HG03159 (cell line): ENCODE data around the gene GNG12.

Experiments used
- ATAC-seq: cut with Tn5 transposase; IDR thresholded peaks from one replicate; pipeline ENCODE4 v1.9.1; 2021; ENCODE audit warnings: mild to moderate bottlenecking, moderate library complexity; ENCODE audit not compliant: unreplicated experiment

GNG12 gene

DNA sequence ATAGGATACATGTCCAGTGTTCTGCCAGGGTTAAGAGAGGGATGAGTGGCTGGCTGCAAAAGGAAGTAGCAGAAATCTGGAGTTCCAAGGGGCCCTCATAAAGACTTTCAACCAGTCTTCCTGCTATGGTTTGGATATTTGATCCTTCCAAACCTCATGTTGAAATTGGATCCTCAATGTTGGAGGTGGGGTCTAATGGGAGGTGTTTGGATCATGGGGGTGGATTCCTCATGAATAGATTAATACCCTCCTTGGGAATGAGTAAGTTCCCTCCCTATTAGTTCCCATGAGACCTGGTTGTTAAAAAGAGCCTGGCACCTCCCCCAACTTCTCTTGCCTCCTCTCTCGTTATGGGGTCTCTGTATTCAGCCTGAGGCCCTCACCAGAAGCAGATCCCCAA is 10.1 kb upstream of the GNG12 start:
- ATAC-seq = no peak

DNA sequence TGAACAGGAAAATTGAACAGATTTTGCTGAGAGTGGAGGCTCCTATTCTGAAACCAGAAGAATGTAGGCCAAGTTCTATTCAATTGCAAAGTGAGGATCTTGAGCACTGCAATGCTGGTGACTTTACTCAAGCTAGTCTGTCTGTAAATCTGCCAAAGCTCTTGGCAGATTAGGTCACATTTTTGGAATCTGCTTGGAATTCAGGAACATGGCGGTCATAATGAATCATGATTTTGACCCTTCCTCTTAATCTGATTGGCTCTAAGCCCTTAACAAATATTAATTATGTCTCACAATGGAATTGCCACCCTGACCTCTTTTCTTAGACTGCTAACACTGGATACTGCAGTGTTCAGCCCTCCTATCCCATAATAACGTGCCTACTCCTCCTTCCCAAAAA is 7.2 kb upstream of the GNG12 start:
- ATAC-seq = no peak

DNA sequence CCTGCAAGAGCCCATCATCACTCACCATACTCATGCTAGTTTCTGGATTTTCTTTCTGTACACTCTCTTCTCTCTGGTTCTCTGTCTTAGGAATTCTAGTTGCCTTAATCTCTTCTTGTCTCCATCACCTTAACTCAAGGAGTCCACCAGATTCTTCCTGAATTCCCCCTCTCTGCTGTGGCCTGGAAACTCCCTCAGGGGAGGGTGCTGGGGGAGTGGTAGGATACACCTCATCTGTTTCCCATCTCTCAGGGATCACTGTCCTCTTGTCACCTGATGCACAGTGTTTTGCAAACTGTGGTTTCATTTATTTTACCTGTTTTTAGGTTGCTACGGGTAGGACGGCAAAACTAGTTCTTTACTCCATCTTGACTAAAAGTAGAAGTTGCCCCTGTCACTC is 6.6 kb upstream of the GNG12 start:
- ATAC-seq = no peak

DNA sequence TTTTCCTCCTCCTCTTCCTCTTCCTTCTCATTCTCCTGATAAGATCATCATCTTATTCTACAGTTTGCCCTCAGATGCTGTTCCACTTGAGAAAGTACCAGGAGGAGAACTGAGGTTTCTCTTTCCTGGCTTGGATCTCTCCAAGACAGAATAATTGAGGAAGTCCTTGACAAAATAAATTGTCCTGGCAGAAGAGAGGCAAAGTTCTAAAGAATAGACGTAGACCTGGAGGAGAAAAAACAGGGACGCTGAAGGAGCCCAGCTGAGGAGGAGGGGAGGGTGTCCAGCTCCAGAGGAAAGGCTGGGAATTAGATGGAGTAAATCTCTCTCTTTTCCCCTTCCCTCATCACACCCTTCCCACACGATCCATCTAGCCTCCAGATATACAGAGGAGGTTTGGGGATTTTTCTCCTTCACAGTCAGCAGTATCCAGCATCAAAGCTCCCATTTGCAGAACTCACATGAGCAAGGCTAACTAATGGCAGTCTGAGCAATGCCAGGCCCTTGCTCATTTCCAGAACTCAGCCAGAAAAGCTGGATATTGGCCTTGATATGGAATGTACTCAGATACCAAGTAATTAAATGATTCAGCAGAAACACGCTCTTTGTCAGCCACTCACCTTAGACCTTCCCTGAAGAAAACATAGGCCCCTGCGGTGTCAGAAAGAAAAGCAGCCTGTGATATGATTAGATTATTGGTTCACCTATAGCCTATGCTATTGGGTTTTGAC is 5.1 kb upstream of the GNG12 start:
- ATAC-seq = no peak

DNA sequence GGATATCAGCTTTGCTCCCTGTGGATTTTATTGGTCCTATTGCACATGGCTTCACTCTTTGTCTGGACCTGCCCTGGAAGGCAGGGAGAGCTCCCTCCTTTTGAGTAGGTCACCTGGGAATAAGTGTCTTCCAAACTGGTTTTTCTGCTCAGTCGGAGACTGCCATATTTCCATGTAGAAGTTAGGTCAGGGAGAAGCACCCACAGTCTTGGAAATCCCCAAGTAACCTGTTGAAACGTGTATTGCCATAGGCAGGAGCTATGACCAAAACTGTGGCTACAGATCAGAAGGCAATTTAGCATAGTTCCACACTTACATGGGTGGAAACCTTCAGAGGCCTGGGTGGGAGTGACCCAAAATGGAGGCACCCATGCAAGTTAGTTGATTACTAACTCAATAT is 3.5 kb upstream of the GNG12 start:
- no peak for ATAC-seq

DNA sequence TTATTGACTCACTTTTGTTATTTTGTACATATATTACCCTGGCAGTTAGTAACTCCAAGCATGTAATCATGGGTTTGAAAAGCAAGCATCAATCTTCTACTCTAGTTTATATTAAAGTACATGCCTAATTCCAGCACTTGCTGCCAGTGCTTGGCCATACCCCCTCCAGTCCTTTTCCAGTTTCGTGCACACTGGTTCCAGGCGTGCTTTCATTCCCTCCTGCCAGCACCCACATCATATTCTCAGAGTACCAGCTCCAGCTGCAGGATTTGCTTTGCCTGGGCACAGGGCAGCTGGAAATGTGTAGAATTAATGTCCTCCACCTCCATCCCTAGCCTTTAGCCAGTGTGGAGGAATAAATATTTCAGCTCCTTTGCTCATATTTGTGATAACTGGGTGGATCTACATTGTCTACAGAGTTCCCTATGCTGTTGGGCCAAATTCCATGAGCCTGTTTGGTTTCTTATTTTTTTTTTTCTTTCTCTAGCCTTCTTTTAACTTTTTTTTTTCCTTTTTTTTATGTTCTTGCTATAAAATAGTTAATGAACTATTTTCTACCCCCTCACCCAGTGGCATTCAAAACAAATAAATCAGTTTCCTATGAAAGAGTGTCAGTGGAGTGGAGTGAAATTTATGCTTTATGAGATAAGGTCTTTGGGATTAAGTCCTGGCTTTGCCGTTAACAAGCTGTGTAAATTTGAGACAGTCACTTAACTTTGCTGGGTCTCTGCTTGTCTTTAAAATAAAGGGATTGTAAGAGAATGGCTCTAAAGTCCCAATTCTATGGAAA is 2.6 kb upstream of the GNG12 start:
- no peak for ATAC-seq

DNA sequence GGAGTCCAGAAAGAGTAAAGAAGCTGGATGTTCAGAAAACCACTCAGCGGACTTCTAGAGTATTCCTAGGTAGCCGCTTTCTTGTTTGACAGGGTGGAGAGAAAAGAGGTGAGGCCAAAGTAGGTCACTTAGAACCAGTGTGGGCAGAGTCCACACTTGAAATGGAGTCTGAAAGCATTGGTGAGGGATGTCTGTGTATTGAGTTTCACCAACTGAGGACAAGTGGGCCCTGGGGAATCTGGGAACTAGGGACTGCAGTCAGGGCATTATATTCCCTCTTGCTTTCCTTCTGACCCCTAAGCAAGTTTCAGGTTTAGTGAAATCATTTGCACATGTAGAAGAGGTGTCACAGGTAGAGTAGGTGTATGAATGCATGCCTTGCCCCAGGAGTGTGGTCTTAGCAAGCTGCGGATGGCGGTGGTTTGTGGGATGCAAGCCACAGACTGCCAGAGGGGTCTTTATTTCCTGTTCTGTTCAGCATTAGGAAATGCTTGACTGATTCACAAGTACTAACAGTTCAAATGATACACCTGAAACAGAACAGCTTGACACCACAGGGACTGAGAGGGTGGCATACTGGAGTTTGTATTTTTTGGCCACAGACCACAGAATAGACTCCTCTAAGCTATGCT is 1.1 kb upstream of the GNG12 start:
- ATAC-seq = no peak

DNA sequence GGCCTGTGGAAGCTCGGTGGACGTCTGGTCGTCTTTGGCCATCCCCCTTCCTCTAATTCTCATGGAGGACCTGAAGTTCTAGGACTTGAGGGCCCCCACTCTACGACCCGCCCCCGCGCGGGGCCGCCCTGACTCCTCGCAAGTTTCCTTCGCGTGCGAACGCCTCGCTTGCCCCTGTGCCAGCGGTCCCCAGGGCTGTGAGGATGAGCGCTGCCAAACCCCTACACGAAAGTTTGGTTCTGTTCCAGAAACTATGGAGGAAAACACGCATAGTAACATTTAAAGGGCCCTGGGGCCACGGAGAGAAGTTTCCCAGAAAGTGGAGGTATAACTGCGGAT is 304 bp upstream of the GNG12 start:
- no peak for ATAC-seq

DNA sequence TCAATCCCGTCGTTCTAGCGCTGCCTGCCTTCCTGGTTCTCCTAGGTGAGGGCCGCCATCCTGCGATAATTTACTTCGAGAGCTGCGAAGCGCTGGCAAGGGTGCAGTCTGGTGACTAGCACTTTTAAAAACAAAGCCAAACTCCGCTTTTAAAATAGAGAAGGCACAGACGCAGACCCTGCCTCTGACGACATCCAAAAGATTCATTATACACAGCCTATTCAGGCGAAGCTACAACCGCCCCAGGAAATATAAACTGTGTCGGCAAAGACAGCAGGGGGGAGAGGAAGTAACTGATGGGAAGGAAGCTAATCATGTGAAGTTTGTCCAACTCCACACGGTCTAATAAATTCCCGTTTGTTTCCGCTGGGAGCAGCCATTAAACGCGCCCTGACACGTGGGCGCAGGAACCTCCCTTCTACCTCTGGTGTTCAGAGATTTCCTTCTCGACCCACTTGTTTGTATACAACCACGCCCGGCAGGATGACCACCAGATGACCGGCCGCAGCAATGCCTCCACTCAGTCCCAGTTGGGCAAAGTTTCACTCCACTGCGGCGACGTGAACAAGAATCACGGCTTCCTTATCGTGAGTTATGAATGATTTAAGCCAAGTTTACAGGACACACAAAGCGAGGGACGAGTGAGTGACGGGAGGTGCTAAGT is 1.3 kb downstream of the GNG12 start:
- ATAC-seq = no peak

DNA sequence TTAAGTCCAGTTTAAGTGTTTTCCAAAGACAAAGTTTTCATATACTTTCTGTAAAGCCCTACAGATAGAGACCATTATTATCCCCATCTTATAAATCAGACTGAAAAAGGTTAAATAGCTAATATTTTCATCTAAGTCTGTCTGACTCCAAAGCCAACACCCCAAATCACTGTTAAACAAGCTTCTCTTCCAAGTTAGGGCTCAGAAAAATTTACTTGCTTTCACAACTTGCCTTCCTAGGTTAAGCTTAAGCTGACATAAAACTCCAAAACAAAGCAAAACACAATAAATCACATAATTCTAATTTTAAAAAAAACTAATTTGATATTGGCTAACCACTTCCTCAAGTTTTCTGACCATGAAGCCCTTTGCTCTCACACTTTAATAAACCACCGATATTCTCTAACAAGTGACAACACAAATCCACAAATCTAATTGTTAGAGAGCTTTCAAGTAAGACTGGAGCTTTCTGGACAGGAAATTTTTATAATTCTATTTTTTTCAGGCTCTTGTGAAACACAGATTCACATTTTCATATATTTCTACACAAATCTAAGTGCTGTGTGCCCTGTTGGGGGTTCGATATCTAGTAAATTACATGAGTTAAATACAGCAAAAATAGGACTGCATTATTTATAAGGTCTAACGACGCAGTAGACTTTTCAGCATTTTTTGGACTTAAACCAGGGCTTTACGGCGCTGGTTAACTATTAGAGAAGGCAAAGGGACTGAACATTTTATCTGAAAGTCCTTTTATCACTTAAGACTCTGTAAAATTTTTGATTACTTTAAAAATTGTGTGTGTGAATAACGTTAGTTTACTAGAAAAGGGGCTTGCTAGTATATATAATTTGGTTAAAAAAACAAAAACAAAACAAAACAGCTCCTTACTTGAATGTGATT is 2.1 kb downstream of the GNG12 start:
- no peak for ATAC-seq

DNA sequence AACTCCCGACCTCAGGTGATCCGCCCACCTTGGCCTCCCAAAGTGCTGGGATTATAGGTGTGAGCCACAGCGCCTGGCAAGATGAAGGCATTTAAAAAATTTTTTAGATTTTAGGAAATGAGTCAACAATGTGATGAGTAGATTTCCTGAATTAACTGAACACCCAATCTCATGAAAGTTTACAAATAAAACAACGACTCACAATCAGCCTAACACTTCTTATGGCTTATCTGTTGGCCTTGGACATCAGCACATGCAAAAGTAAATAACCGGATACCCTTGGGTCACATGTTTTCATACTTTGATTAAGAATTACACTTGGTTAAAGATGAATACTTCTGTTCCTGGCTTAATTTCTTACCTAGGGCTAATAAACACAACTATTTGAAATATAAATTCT is 3.0 kb downstream of the GNG12 start:
- ATAC-seq = no peak

DNA sequence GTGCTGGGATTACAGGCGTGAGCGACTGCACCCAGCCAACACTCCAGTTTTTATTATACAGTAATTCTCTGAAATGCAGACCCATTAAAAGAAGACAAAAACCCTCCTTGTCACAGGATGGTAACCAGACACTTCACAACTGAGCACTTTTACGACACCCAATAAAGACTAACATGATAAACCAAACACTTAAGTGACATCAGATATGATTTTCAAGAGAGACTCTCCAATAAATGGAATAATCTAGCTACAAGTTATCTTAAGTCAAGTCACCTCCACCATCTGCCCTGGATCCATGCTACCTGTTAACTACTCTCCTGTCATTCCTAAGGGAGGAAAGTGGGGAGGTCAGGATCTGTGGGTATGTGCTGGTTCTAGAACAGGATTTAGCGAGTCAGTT is 5.6 kb downstream of the GNG12 start:
- no peak for ATAC-seq

DNA sequence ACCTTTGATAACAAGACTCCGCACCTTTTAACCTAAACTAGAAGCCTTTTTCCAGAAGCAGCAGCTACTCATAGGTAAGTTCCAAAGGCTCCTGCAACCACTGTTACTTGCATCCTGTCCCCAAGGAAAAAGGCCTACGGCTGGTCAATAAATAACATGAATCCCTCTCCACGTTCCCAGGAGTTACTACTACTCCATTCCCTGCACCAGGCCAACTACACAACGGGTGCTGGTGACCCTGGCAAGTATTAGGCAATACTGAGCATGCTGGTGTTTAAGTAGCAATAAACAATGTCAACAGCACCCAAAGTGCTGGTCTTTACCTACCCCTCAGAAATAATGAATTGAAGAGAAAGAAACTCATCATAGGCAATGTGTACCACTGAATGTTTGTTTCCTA is 7.7 kb downstream of the GNG12 start:
- ATAC-seq = no peak

DNA sequence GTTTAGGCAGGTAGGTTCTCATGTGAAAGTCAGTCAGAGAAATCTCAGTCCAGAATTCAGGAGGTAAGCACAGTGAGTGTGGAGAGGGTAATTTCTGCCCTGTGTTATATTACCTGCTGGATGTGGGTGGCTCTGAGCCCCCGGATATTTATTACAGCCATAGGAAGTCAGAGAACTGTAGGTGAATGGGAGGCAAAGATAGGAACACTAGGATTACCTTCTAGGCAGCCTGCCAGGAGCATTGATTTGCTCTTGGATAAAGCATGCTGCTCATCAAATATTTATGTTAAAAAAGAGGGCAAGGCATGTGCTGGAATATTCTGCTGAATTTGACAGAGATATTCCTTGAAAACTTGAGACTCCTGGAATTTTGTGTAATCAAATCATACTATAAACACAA is 8.5 kb downstream of the GNG12 start:
- ATAC-seq = no peak

DNA sequence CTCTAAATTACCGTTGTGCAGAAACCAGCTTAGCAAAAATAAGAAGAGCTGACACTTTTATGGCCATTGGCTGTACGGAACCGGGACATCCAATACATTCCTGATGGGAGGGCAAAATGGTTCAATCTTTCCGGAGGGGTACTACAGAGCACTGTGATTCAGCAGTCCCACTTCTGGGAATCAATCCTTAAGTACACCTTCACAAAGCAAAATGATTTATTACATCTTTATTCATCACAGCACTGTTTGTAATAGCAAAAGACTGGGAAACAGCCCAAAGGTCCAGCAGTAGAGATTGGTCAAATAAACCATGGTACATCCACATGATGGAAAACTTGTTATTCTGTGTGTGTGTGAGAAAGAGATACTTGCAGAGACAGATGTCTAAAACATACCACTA is 9.7 kb downstream of the GNG12 start:
- ATAC-seq = no peak

DNA sequence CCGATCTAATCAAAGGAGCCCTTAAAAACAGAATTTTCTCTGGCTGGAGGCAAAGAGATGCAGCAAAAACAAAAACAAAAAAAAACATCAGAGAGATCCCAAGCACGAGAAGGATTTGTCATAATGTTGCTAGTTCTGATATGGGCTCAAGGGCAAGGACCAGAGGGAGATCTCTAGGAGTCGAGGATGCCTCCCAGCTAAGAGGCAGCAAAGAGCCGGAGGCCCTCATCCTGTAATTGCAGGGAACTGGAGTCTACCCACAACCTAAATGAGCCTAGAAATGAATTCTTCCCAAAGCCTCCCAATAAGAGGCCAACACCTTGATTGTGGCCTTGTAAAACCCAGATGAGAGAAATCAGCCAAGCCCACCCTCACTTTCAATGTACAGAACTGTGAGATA is 12.0 kb downstream of the GNG12 start:
- no peak for ATAC-seq

DNA sequence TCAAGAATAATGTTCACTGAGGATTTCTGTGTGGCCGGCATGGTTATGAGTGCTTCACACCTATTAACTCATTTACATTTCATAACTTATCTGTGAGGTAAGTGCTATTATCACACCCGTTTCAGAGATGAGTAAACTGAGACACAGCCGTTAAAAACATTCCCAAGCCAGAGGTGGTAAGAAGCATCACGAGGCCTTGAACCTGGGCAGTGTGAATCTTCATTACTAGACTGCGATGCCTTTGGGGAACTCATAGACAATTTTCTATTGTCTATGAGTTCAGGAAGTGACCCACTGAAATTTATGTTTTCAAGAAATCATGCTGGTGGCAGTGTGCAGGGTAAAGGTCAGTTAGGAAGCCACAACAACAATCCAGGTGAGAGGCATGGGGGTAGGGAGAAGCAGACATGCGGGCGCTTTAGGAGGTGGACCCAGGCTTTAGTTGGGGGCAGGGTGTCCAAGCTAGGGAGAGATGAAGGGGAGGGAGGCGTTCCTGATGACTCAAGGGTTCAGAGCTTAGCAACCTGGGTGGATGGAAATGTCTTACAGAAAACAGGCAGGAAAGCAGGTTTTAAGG is 14.5 kb downstream of the GNG12 start:
- no peak for ATAC-seq

DNA sequence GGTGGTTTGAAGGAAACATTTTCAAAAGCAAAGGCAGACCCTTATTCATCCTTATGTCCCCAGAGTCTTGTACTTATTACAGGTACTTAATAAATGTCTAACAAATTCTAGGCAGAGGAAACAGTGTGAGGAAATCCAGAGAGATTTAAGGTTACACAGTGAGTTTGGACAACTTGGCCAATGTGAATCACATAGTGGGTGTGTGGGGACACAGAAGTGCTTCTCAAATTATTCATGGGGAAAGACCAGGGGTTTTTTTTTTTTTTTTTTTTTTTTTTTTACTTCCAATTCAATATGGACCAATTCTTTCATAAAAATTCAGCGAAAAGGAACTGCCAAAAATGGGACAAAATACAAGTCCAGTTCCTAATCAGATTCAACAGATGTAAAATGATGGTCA is 15.1 kb downstream of the GNG12 start:
- no peak for ATAC-seq

DNA sequence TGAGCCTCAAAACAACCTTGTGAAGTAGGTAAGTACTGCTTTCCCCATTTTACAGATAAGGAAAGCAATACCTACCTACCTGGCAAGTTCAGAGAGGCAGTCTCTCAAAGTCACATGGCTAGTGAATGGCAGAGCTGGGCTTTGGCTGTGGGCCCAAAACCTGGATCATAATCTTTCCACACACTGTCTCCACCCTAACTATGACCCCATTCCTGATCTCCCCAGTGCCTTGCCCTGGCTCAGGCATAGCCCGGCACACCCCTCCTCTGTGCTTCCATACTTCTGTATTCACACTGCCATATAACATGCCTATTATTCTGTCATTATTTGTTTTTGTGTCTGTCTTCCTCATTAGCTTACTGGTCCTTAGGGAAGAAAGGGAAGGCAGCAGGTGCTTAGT is 15.9 kb downstream of the GNG12 start:
- ATAC-seq = no peak

DNA sequence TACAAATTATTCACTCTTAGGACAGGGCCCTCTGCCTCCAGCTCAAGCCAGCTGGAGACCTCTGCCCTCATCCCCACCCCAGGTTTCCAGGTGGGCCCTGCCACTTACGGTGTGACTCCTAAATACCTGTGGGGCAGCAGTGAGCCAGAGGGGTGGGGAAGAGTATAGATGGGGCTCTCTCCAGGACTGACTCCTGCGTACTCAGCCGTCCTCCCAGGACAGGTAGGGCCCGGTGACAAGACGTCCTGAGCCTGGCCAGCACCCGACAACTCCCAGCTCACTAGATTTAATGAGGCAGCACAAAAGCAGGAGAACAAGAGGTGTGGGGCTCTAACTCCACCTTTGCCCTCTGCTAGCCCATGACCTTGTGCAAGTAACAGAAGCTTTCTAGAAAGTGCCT is 16.8 kb downstream of the GNG12 start:
- ATAC-seq = no peak
